GM12878 (cell line): ENCODE results near the gene C3orf49. TPM values are rescaled to one million over a fixed set of nuclear protein-coding genes. Genes with fewer than 3 reads are reported as not detected.

ENCODE experiments used
- ATAC-seq: fragments of 200-7000 bp; cut with Tn5 transposase; 3 replicates; pipeline ENCODE4 v1.9.1; 2020; ENCODE audit warnings: mild to moderate bottlenecking, moderate library complexity
- BruUV-seq: library from RNA; stranded (reverse); fragments of 400-500 nt; replicated peaks from 2 replicates; lab custom pipeline; 2021; lab: Mats Ljungman, UMichigan
- CTCF ChIA-PET: fragments of 300-600 bp; sonication (Branson Sonifier 250); formaldehyde crosslinking; extraction: SDS; loops from one replicate; lab custom pipeline; 2021; ENCODE audit warnings: inconsistent platforms; lab: Yijun Ruan, JAX
- POLR2A ChIA-PET: fragments of 350-600 bp; formaldehyde crosslinking; extraction: SDS; loops from one replicate; lab custom pipeline; 2021; ENCODE audit warnings: inconsistent platforms; lab: Charles Lee
- RAD21 ChIA-PET: fragments of 300-600 bp; sonication (Branson Sonifier 250); formaldehyde crosslinking; loops from one replicate; lab custom pipeline; 2023; ENCODE audit warnings: antibody characterized with exemption; ENCODE audit not compliant: unreplicated experiment; lab: Charles Lee
- SMC1A ChIA-PET: fragments of 300-600 bp; sonication (Branson Sonifier 250); formaldehyde crosslinking; loops from one replicate; lab custom pipeline; 2023; ENCODE audit not compliant: unreplicated experiment, uncharacterized antibody; lab: Charles Lee
- DNase-seq: peaks from one replicate; pipeline ENCODE4 v3.0.0-alpha.2; 2011; ENCODE audit warnings: low read depth, low spot score
- FAIRE-seq: peaks from 3 replicates; lab custom pipeline; 2011; peaks lifted over from hg19 to GRCh38; lab: Jason Lieb, UNC
- H2AFZ ChIP-seq: 2 replicates; pipeline ENCODE4 v1.6.0; 2011; ENCODE audit warnings: low read depth, low read length, control low read depth; ENCODE audit not compliant: control insufficient read depth
- H3K27ac ChIP-seq: 2 replicates; pipeline ENCODE4 v1.5.1; 2011; ENCODE audit warnings: control low read depth; ENCODE audit not compliant: control insufficient read depth, insufficient read depth
- H3K27me3 ChIP-seq, 2 experiments: replicated peaks in 1 of 2; 2 replicates each; pipeline versions ENCODE4 v1.6.0 to v1.6.1; 2011; ENCODE audit warnings: low read length in 1 of 2; ENCODE audit not compliant: control insufficient read depth in 2 of 2, insufficient read depth in 2 of 2
- H3K36me3 ChIP-seq, 2 experiments: 2 replicates each; pipeline ENCODE4 v1.5.1; 2011; ENCODE audit warnings: low read length in 1 of 2; ENCODE audit not compliant: control insufficient read depth in 2 of 2, insufficient read depth in 2 of 2
- H3K4me1 ChIP-seq: 2 replicates; pipeline ENCODE4 v1.6.1; 2011; ENCODE audit warnings: mild to moderate bottlenecking, low read length, moderate library complexity, mixed read lengths; ENCODE audit not compliant: control insufficient read depth, insufficient read depth
- H3K4me2 ChIP-seq: 2 replicates; pipeline ENCODE4 v1.6.0; 2011; ENCODE audit warnings: control low read depth; ENCODE audit not compliant: control insufficient read depth, insufficient read depth
- H3K4me3 ChIP-seq: fragments of 200-600 bp; sonication (generic); 2 replicates; pipeline ENCODE4 v1.5.1; 2016
- H3K79me2 ChIP-seq: 2 replicates; pipeline ENCODE4 v1.6.0; 2011; ENCODE audit warnings: low read length; ENCODE audit not compliant: control insufficient read depth, insufficient read depth
- H3K9ac ChIP-seq: 2 replicates; pipeline ENCODE4 v1.8.0; 2011; ENCODE audit warnings: low read length, control low read depth, mixed read lengths; ENCODE audit not compliant: control insufficient read depth, insufficient read depth
- H3K9me3 ChIP-seq: replicated peaks from 3 replicates; pipeline ENCODE4 v1.5.1; 2011; ENCODE audit warnings: mild to moderate bottlenecking, low read length; ENCODE audit not compliant: control insufficient read depth, insufficient read depth
- H4K20me1 ChIP-seq: 2 replicates; pipeline ENCODE4 v1.6.0; 2011; ENCODE audit not compliant: control insufficient read depth, insufficient read depth
- ETV6 ChIP-seq, 2 experiments: fragments of 450-650 bp in 1 of 2; IDR thresholded peaks in 1 of 2; conservative IDR thresholded peaks in 1 of 2; 2 replicates each; pipeline ENCODE4 v1.6.1; 2014; ENCODE audit warnings: antibody characterized with exemption in 1 of 2, borderline replicate concordance in 1 of 2, low read depth in 1 of 2, mild to moderate bottlenecking in 1 of 2, moderate library complexity in 1 of 2
- MYB ChIP-seq: fragments of 150-350 bp; IDR thresholded peaks from 2 replicates; pipeline ENCODE4 v1.6.1; 2014; ENCODE audit warnings: mild to moderate bottlenecking, low read depth, low read length, borderline replicate concordance
- NR2F1 ChIP-seq: fragments of 450-650 bp; conservative IDR thresholded peaks from 2 replicates; pipeline ENCODE4 v1.6.1; 2017; ENCODE audit warnings: mild to moderate bottlenecking
- STAT3 ChIP-seq: IDR thresholded peaks from 2 replicates; pipeline ENCODE4 v1.6.1; 2011; ENCODE audit warnings: low read depth, low read length, improper control_type of control experiment
- TARDBP ChIP-seq: IDR thresholded peaks from 2 replicates; pipeline ENCODE4 v1.6.1; 2016; ENCODE audit warnings: borderline replicate concordance
- WGBS: methylation state at CpG from one replicate; pipeline ENCODE4 v1.1.6; 2016; ENCODE audit warnings: low lambda C conversion rate; ENCODE audit not compliant: insufficient replicate concordance, insufficient coverage; ENCODE audit errors: missing lambda C conversion rate; 5-methylcytosine and 5-hydroxymethylcytosine counted together
- in situ Hi-C: fragments of 300-500 bp; cut with MboI; formaldehyde crosslinking; loops from 9 replicates; pipeline ENCODE4 v1.14.3; 2018; ENCODE audit warnings: mixed read lengths
- intact Hi-C: fragments of 100-400 bp; cut with micrococcal nuclease; formaldehyde crosslinking; loops from one replicate; pipeline ENCODE4 v1.14.2; 2022; ENCODE audit not compliant: unreplicated experiment
- polyA plus RNA-seq, 11 experiments: library from polyadenylated mRNA; depleted of rRNA in 4 of 11; unstranded in 6 of 11; stranded (reverse) in 5 of 11; fragments of >200 nt; fragmentation: Nextera tagmentation in 4 of 11; fragmentation: Illumina TruSeq in 1 of 11; extraction: Ambion mirVana in 4 of 11; extraction: Trizol in 1 of 11; gene quantifications; 1 replicate in 1 of 11; 2 replicates in 10 of 11; pipeline versions ENCODE4 v1.2.1 to v1.2.3, GENCODE V29; 2011 to 2016; ENCODE audit warnings: inconsistent platforms in 2 of 11, missing spikeins in 2 of 11, low read depth in 1 of 11
- total RNA-seq, 4 experiments: library from RNA; depleted of rRNA in 3 of 4; stranded (reverse); fragments of >200 nt in 3 of 4; fragmentation: Illumina TruSeq in 1 of 4; extraction: Trizol in 1 of 4; gene quantifications; 2 replicates each; pipeline versions ENCODE4 v1.2.1 to v1.2.3, GENCODE V29; 2013 to 2021
- TF ChIP-seq, protein P1 (sequence below): fragments of 450-650 bp; conservative IDR thresholded peaks from 2 replicates; pipeline ENCODE4 v1.6.1; 2017; ENCODE audit warnings: mild to moderate bottlenecking, moderate library complexity
- TF ChIP-seq, protein P2 (sequence below): IDR thresholded peaks from 2 replicates; pipeline ENCODE4 v1.6.1; 2012; ENCODE audit warnings: low read depth, low read length, improper control_type of control experiment
- TF ChIP-seq, protein P3 (sequence below): fragments of 450-650 bp; IDR thresholded peaks from 2 replicates; pipeline ENCODE4 v1.6.1; 2016; ENCODE audit warnings: mild to moderate bottlenecking, moderate library complexity, borderline replicate concordance
- TF ChIP-seq, protein P4 (sequence below): fragments of 450-650 bp; IDR thresholded peaks from 2 replicates; pipeline ENCODE4 v1.6.1; 2016; ENCODE audit warnings: mild to moderate bottlenecking
- TF ChIP-seq, protein P5 (sequence below): IDR thresholded peaks from 2 replicates; pipeline ENCODE4 v1.6.1; 2012; ENCODE audit warnings: improper control_type of control experiment, low read depth, low read length; ENCODE audit not compliant: insufficient replicate concordance

C3orf49 gene
- total and polyA plus RNA-seq, 10 of the 15 experiments (the other 5 are each of a cell fraction or from before 2014, with no cell fraction given) = 0.21 TPM; not detected in 9

DNA sequence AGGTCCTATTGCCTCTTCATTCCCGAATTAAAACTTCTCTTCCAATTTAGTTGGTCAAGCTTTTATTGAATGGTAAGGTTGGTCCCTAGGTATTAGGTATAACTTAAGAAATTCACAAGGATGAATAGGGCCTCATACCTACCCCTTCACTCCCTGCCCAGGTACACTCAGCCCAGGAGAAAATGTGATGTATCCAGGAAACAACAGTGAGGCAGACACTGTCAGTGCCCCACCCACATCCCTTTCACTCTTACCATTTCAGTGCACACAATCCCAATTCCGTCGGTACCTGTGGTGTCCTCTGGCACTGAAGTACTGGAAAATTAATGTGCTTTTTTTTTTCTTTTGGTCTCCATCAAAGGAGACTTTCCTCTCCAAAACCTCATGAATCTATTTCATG lies 10.5 kb upstream of the C3orf49 start:
- Histone ChIP-seq H4K20me1 (no peaks in the 10 kb centered on the region), H3K9me3 (no peaks in the 10 kb centered on the region), H3K9ac (no peak overlapping the region), H3K27me3 (no peaks in the 10 kb centered on the region), H3K4me1 (no peaks in the 10 kb centered on the region), H3K27ac (no peak overlapping the region), H3K36me3 (no peaks in the 10 kb centered on the region), H3K4me2 (no peak overlapping the region), H3K79me2 (no peaks in the 10 kb centered on the region), H3K4me3 (no peak overlapping the region), H2AFZ (no peak overlapping the region)
- WGBS = 76% methylated on average over 3 of the region's 3 CpGs
- intact Hi-C loops = no loop called here
- no TSS peak for BruUV-seq
- ChIA-PET CTCF (interaction anchor here (1.8 kb wide), 1 partner anchor 459 kb away, joined by 4 read pairs; no protein-coding TSS in a partner anchor), POLR2A (no interaction called here), SMC1A (interaction anchor here (1.1 kb wide), 1 partner anchor 10 kb away, joined by 3 read pairs; no protein-coding TSS in a partner anchor), RAD21 (no interaction called here)
- ATAC-seq = no peak
- no peak for FAIRE-seq
- no peak for DNase-seq
- in situ Hi-C loops = loop anchor here (25.0 kb wide), 1 partner anchor 1196 kb away; no protein-coding TSS in a partner anchor
- TF ChIP-seq NR2F1 (no peak), ETV6 (conservative IDR thresholded peaks at IDR 0.05 in 1 of 2, IDR thresholded peaks at IDR 0.05 in 1 of 2; ENCODE audit: borderline replicate concordance in 1 of 2, low read depth in 1 of 2) (no peak), STAT3 (no peak), TARDBP (no peak), MYB (no peak)
- TF ChIP-seq, protein P1, sequence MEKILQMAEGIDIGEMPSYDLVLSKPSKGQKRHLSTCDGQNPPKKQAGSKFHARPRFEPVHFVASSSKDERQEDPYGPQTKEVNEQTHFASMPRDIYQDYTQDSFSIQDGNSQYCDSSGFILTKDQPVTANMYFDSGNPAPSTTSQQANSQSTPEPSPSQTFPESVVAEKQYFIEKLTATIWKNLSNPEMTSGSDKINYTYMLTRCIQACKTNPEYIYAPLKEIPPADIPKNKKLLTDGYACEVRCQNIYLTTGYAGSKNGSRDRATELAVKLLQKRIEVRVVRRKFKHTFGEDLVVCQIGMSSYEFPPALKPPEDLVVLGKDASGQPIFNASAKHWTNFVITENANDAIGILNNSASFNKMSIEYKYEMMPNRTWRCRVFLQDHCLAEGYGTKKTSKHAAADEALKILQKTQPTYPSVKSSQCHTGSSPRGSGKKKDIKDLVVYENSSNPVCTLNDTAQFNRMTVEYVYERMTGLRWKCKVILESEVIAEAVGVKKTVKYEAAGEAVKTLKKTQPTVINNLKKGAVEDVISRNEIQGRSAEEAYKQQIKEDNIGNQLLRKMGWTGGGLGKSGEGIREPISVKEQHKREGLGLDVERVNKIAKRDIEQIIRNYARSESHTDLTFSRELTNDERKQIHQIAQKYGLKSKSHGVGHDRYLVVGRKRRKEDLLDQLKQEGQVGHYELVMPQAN = no peak
- TF ChIP-seq, protein P2, sequence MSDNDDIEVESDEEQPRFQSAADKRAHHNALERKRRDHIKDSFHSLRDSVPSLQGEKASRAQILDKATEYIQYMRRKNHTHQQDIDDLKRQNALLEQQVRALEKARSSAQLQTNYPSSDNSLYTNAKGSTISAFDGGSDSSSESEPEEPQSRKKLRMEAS = no peak
- TF ChIP-seq, protein P3, sequence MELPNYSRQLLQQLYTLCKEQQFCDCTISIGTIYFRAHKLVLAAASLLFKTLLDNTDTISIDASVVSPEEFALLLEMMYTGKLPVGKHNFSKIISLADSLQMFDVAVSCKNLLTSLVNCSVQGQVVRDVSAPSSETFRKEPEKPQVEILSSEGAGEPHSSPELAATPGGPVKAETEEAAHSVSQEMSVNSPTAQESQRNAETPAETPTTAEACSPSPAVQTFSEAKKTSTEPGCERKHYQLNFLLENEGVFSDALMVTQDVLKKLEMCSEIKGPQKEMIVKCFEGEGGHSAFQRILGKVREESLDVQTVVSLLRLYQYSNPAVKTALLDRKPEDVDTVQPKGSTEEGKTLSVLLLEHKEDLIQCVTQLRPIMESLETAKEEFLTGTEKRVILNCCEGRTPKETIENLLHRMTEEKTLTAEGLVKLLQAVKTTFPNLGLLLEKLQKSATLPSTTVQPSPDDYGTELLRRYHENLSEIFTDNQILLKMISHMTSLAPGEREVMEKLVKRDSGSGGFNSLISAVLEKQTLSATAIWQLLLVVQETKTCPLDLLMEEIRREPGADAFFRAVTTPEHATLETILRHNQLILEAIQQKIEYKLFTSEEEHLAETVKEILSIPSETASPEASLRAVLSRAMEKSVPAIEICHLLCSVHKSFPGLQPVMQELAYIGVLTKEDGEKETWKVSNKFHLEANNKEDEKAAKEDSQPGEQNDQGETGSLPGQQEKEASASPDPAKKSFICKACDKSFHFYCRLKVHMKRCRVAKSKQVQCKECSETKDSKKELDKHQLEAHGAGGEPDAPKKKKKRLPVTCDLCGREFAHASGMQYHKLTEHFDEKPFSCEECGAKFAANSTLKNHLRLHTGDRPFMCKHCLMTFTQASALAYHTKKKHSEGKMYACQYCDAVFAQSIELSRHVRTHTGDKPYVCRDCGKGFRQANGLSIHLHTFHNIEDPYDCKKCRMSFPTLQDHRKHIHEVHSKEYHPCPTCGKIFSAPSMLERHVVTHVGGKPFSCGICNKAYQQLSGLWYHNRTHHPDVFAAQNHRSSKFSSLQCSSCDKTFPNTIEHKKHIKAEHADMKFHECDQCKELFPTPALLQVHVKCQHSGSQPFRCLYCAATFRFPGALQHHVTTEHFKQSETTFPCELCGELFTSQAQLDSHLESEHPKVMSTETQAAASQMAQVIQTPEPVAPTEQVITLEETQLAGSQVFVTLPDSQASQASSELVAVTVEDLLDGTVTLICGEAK = no peak
- TF ChIP-seq, protein P4, sequence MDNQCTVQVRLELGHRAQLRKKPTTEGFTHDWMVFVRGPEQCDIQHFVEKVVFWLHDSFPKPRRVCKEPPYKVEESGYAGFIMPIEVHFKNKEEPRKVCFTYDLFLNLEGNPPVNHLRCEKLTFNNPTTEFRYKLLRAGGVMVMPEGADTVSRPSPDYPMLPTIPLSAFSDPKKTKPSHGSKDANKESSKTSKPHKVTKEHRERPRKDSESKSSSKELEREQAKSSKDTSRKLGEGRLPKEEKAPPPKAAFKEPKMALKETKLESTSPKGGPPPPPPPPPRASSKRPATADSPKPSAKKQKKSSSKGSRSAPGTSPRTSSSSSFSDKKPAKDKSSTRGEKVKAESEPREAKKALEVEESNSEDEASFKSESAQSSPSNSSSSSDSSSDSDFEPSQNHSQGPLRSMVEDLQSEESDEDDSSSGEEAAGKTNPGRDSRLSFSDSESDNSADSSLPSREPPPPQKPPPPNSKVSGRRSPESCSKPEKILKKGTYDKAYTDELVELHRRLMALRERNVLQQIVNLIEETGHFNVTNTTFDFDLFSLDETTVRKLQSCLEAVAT = no peak
- TF ChIP-seq, protein P5, sequence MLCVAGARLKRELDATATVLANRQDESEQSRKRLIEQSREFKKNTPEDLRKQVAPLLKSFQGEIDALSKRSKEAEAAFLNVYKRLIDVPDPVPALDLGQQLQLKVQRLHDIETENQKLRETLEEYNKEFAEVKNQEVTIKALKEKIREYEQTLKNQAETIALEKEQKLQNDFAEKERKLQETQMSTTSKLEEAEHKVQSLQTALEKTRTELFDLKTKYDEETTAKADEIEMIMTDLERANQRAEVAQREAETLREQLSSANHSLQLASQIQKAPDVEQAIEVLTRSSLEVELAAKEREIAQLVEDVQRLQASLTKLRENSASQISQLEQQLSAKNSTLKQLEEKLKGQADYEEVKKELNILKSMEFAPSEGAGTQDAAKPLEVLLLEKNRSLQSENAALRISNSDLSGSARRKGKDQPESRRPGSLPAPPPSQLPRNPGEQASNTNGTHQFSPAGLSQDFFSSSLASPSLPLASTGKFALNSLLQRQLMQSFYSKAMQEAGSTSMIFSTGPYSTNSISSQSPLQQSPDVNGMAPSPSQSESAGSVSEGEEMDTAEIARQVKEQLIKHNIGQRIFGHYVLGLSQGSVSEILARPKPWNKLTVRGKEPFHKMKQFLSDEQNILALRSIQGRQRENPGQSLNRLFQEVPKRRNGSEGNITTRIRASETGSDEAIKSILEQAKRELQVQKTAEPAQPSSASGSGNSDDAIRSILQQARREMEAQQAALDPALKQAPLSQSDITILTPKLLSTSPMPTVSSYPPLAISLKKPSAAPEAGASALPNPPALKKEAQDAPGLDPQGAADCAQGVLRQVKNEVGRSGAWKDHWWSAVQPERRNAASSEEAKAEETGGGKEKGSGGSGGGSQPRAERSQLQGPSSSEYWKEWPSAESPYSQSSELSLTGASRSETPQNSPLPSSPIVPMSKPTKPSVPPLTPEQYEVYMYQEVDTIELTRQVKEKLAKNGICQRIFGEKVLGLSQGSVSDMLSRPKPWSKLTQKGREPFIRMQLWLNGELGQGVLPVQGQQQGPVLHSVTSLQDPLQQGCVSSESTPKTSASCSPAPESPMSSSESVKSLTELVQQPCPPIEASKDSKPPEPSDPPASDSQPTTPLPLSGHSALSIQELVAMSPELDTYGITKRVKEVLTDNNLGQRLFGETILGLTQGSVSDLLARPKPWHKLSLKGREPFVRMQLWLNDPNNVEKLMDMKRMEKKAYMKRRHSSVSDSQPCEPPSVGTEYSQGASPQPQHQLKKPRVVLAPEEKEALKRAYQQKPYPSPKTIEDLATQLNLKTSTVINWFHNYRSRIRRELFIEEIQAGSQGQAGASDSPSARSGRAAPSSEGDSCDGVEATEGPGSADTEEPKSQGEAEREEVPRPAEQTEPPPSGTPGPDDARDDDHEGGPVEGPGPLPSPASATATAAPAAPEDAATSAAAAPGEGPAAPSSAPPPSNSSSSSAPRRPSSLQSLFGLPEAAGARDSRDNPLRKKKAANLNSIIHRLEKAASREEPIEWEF = no peak
